Heart left ventricle (tissue), 16 donors: ENCODE measurements around the gene DENND6B. TPM values are rescaled to one million over a fixed set of nuclear protein-coding genes. Genes with fewer than 3 reads are reported as not detected.

Source experiments
- ATAC-seq, 4 donors: fragments of 200-7000 bp; cut with Tn5 transposase; one replicate each; pipeline ENCODE4 v1.9.1; 2020 to 2022; ENCODE audit warnings: moderate library complexity in 4 of 4, mild to moderate bottlenecking in 3 of 4, moderate number of reproducible peaks in 1 of 4
- DNase-seq, 5 donors: peaks; one replicate each; pipeline ENCODE4 v3.0.0-alpha.2; 2020
- H3K27ac ChIP-seq, 12 donors: fragments of 200-600 bp; sonication (generic) in 4 of 12; one replicate each; pipeline versions ENCODE4 v1.5.0 to v1.8.0; 2016 to 2022; ENCODE audit warnings: mild to moderate bottlenecking in 2 of 12
- H3K27me3 ChIP-seq, 9 donors: fragments of 200-600 bp; sonication (generic) in 2 of 9; one replicate each; pipeline versions ENCODE4 v1.5.1 to v1.8.0; 2016 to 2022; ENCODE audit warnings: mild to moderate bottlenecking in 3 of 9
- H3K36me3 ChIP-seq, 9 donors: fragments of 200-600 bp; sonication (generic) in 2 of 9; one replicate each; pipeline versions ENCODE4 v1.5.0 to v1.8.0; 2018 to 2022; ENCODE audit warnings: mild to moderate bottlenecking in 2 of 9
- H3K4me1 ChIP-seq, 12 donors: fragments of 200-600 bp; sonication (generic) in 4 of 12; one replicate each; pipeline versions ENCODE4 v1.5.0 to v1.8.0; 2016 to 2022; ENCODE audit warnings: mild to moderate bottlenecking in 3 of 12
- H3K4me3 ChIP-seq, 12 donors: fragments of 200-600 bp; sonication (generic) in 4 of 12; one replicate each; pipeline versions ENCODE4 v1.5.0 to v1.8.0; 2017 to 2022; ENCODE audit warnings: mild to moderate bottlenecking in 9 of 12, moderate library complexity in 4 of 12
- H3K9me3 ChIP-seq, 12 donors: fragments of 200-600 bp; sonication (generic) in 4 of 12; one replicate each; pipeline versions ENCODE4 v1.5.0 to v1.8.0; 2016 to 2022; ENCODE audit warnings: mild to moderate bottlenecking in 1 of 12
- CTCF ChIP-seq, 12 donors: fragments of 200-600 bp; sonication (generic) in 4 of 12; IDR thresholded peaks; one replicate each; pipeline versions ENCODE4 v1.5.0 to v1.8.0; 2018 to 2022; ENCODE audit warnings: antibody characterized with exemption in 12 of 12, mild to moderate bottlenecking in 5 of 12
- POLR2A ChIP-seq, 2 donors: fragments of 450-650 bp; IDR thresholded peaks; one replicate each; pipeline ENCODE4 v1.6.1; 2017; ENCODE audit warnings: antibody characterized with exemption in 2 of 2, mild to moderate bottlenecking in 2 of 2, moderate library complexity in 2 of 2
- WGBS, 4 donors: extraction: QIAGEN DNeasy Blood & Tissue Kit in 2 of 4; methylation state at CpG; one replicate each; pipeline versions ENCODE4 v1.1.5 to v1.1.7; 2013 to 2018; 5-methylcytosine and 5-hydroxymethylcytosine counted together
- intact Hi-C, 10 donors: fragments of 100-400 bp; cut with DNase I; formaldehyde crosslinking; loops; one replicate each; pipeline versions ENCODE4 v1.11.1 to v1.14.2; 2022
- polyA plus RNA-seq, 2 donors: library from polyadenylated mRNA; stranded (reverse); fragments of 200-250 nt; gene quantifications; one replicate each; pipeline ENCODE4 v1.2.3, GENCODE V29; 2013
- total RNA-seq, 9 donors: library from RNA; depleted of rRNA in 2 of 9; stranded (reverse); fragments of >200 nt in 2 of 9; fragmentation: NEBNext Ultra II Directional in 3 of 9; extraction: Animal tissue kit (Norgen Biotek cat#: 25700) in 3 of 9; gene quantifications; one replicate each; pipeline versions ENCODE4 v1.1.0 to v1.2.4, GENCODE V29; 2016 to 2023
- donor health status: ischemic (EF 13 %, LVEDD 7.1; RV severe dilation, severe dysfunction).
- donor health status: healthy with polysubstance abuse.
- donor health status: DM: no; HTN: yes; CAD: no.
- donor health status: DM: no; HTN: no; CAD: no.
- donor health status: ischemic (EF 25% LVEDD 6.9; RV normal size, moderate dysfunction).
- donor health status: ischemic (EF 25% LVEDD 5.7; RV mildly dilated, moderate dysfunction).
- donor health status: healthy.
- donor health status: DM: yes; HTN: yes; CAD: no.
- donor health status: ischemic (EF 35%, LVEDD 5.7; RV mildly dilated, moderate dysfunction).
- donor health status: nonischemic (EF 11% LVEDD 7.7; RV severe dilation, severe dysfunction).
- donor health status: DM: yes; HTN: yes; CAD: no.
- donor health status: PGD.
- donor health status: ischemic (EF 29% LVEDD 5.4; RV normal size, mild dysfunction).
- donor health status: nonischemic (EF 23%, LVEDD 6.1; RV moderate dilation, normal function).

Gene DENND6B
- total and polyA plus RNA-seq, 11 donors: 1.0 to 3.2 (median 1.5) TPM

GRCh38 chr22:50302564-50302963, 24.2 kb downstream of the DENND6B start:
- H3K4me3 ChIP-seq: no peak overlapping the region
- H3K27me3 ChIP-seq: no peaks in the 10 kb centered on the region
- intact Hi-C loops: no loop called here
- WGBS, 4 donors: 45 to 60% (median 56%) methylated on average over 1 to 5 of the region's 5 CpGs
- peak in 3 of 5 donors; percentile 58 to 80 (median 60) for DNase-seq
- H3K9me3 ChIP-seq: no peaks in the 10 kb centered on the region
- no peaks in the 10 kb centered on the region for H3K36me3 ChIP-seq
- H3K27ac ChIP-seq: peak overlapping the region in 11 of 12 donors; percentile 57 to 98 (median 93)
- TF ChIP-seq CTCF (IDR thresholded peaks at IDR 0.05): no peak
- no peak for TF ChIP-seq POLR2A (IDR thresholded peaks at IDR 0.05)
- peaks cover 26 to 92% (median 78%) of the 10 kb centered on the region in 12 donors for H3K4me1 ChIP-seq
- peak; percentile 9 to 53 (median 20) for ATAC-seq

- H3K4me1 ChIP-seq: peaks cover 26 to 97% (median 83%) of the 10 kb centered on the region in 12 donors
- no peaks in the 10 kb centered on the region for H3K36me3 ChIP-seq
- peak overlapping the region in 11 of 12 donors; percentile 57 to 98 (median 93) for H3K27ac ChIP-seq
- ATAC-seq: peak in 3 of 4 donors; percentile 2 to 8 (median 6)
- TF ChIP-seq CTCF (IDR thresholded peaks at IDR 0.05) (no peak), POLR2A (IDR thresholded peaks at IDR 0.05) (no peak)
- peak overlapping the region in 1 of 12 donors; percentile 52 for H3K4me3 ChIP-seq
- H3K9me3 ChIP-seq: no peaks in the 10 kb centered on the region
- no peaks in the 10 kb centered on the region for H3K27me3 ChIP-seq
- 32 to 47% (median 39%) methylated on average over 4 to 9 of the region's 9 CpGs for WGBS, 4 donors
- DNase-seq: peak in 3 of 5 donors; percentile 41 to 64 (median 48)
- intact Hi-C loops: no loop called here
These were observed 24.7 kb downstream of the DENND6B start for GRCh38 chr22:50302041-50302541.

GRCh38 chr22:50301581-50301991, 25.2 kb downstream of the DENND6B start:
- 40 to 48% (median 44%) methylated on average over 8 to 17 of the region's 17 CpGs for WGBS, 4 donors
- TF ChIP-seq CTCF (IDR thresholded peaks at IDR 0.05): no peak
- no peak for TF ChIP-seq POLR2A (IDR thresholded peaks at IDR 0.05)
- intact Hi-C loops: no loop called here
- Histone ChIP-seq H3K4me3 (peak overlapping the region in 1 of 12 donors; percentile 52), H3K27ac (peak overlapping the region in 11 of 12 donors; percentile 57 to 98 (median 93)), H3K9me3 (no peaks in the 10 kb centered on the region), H3K27me3 (no peaks in the 10 kb centered on the region), H3K36me3 (no peaks in the 10 kb centered on the region), H3K4me1 (peaks cover 26 to 99% (median 88%) of the 10 kb centered on the region in 12 donors)
- no peak for ATAC-seq
- DNase-seq: no peak

- no peaks in the 10 kb centered on the region for H3K36me3 ChIP-seq
- H3K27me3 ChIP-seq: no peaks in the 10 kb centered on the region
- H3K4me3 ChIP-seq: peak overlapping the region in 9 of 12 donors; percentile 36 to 56 (median 52)
- TF ChIP-seq CTCF (IDR thresholded peaks at IDR 0.05): no peak
- H3K4me1 ChIP-seq: peaks cover 26 to 99% (median 88%) of the 10 kb centered on the region in 12 donors
- ATAC-seq: no peak
- intact Hi-C loops: no loop called here
- H3K27ac ChIP-seq: peak overlapping the region in 6 of 12 donors; percentile 83 to 98 (median 93)
- no peak for DNase-seq
- no peaks in the 10 kb centered on the region for H3K9me3 ChIP-seq
- 78 to 85% (median 81%) methylated on average over 14 of the region's 14 CpGs for WGBS, 4 donors
These were observed 26.1 kb downstream of the DENND6B start for GRCh38 chr22:50300620-50301257.
